Measurements from ENCODE around the gene PNPLA3. TPM values are rescaled to one million over a fixed set of nuclear protein-coding genes. Genes with fewer than 3 reads are reported as not detected.

PNPLA3 gene
- total and polyA plus RNA-seq, 8 donors = 0.34 to 2.4 (median 0.50) TPM

DNA sequence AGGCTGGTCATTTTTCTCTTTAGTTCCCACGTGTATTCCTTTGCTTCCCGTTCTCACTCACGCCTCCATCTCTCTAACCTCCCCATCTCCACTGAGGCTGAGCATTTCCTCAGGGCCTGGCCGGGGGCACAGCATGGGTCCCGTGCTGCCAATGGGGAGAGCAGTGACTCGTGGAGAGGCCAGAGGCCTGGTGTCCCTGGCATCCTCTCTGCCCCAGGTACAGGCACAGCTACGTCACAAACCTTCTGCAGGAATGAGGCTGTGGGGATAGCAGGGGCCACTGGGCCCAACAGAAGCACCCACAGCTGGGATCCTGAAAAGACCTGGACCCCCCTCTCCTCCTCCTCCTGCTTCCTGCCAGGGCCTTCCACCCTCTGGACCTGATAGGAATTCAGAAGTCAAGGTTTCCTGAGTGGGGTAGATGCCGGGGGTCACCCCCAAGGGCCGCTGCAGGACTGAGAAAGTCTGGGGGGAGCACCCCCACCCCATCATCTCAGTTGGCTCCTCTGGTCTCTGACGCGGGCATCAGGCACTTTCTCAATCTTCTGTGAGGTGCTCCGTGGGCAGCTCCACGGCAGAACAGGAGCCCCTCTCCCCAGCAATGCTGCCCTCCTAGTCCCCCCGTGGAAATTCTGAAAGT lies 43.6 kb upstream of the PNPLA3 start:
- H3K4me3 ChIP-seq = no peak overlapping the region
- intact Hi-C loops (cut with DNase I) = loop anchor here in 1 of 2 donors (10.0 kb wide), 1 partner anchor 495 kb away; no protein-coding TSS in a partner anchor
- no peaks in the 10 kb centered on the region for H3K4me1 ChIP-seq
- H3K27ac ChIP-seq = no peak overlapping the region
- DNase-seq = peak in 1 of 4 donors; percentile 13
- no peak for TF ChIP-seq CTCF (IDR thresholded peaks at IDR 0.05)
- H3K36me3 ChIP-seq = no peaks in the 10 kb centered on the region
- peaks cover 0 to 72% of the 10 kb centered on the region in 2 donors for H3K27me3 ChIP-seq
- no peaks in the 10 kb centered on the region for H3K9me3 ChIP-seq
- no peak for ATAC-seq

- TF ChIP-seq CTCF (IDR thresholded peaks at IDR 0.05) = no peak
- H3K27ac ChIP-seq = no peak overlapping the region
- ATAC-seq (no peak), DNase-seq (peak in 1 of 4 donors; percentile 10)
- peaks cover 0 to 72% of the 10 kb centered on the region in 2 donors for H3K27me3 ChIP-seq
- H3K4me3 ChIP-seq = no peak overlapping the region
- no peaks in the 10 kb centered on the region for H3K4me1 ChIP-seq
- intact Hi-C loops (cut with DNase I) = loop anchor here in 1 of 2 donors (10.0 kb wide), 1 partner anchor 496 kb away; no protein-coding TSS in a partner anchor
- H3K36me3 ChIP-seq = no peaks in the 10 kb centered on the region
- H3K9me3 ChIP-seq = no peaks in the 10 kb centered on the region
Observed at GRCh38 chr22:43880541-43880991, 43.0 kb upstream of the PNPLA3 start.

- H3K4me1 ChIP-seq = no peaks in the 10 kb centered on the region
Observed at GRCh38 chr22:43881091-43882061, 42.2 kb upstream of the PNPLA3 start.

GRCh38 chr22:43882122-43882767 lies 41.4 kb upstream of the PNPLA3 start:
- intact Hi-C loops (cut with DNase I) = loop anchor here in 1 of 2 donors (10.0 kb wide), 1 partner anchor 497 kb away; no protein-coding TSS in a partner anchor
- no peaks in the 10 kb centered on the region for H3K36me3 ChIP-seq
- peaks cover 0 to 75% of the 10 kb centered on the region in 2 donors for H3K27me3 ChIP-seq
- no peaks in the 10 kb centered on the region for H3K9me3 ChIP-seq
- no peak overlapping the region for H3K27ac ChIP-seq
- no peak for TF ChIP-seq CTCF (IDR thresholded peaks at IDR 0.05)
- no peaks in the 10 kb centered on the region for H3K4me1 ChIP-seq
- DNase-seq (peak in 1 of 4 donors; percentile 5), ATAC-seq (no peak)
- H3K4me3 ChIP-seq = no peak overlapping the region

More at GRCh38 chr22:43881091-43882061, 42.2 kb upstream of the PNPLA3 start:
- ATAC-seq = no peak
- H3K9me3 ChIP-seq = no peaks in the 10 kb centered on the region
- no peak overlapping the region for H3K4me3 ChIP-seq
- no peak for TF ChIP-seq CTCF (IDR thresholded peaks at IDR 0.05)
- DNase-seq = peak in 1 of 4 donors; percentile 26
- H3K27ac ChIP-seq = no peak overlapping the region
- peaks cover 0 to 74% of the 10 kb centered on the region in 2 donors for H3K27me3 ChIP-seq
- no peaks in the 10 kb centered on the region for H3K36me3 ChIP-seq
- intact Hi-C loops (cut with DNase I) = loop anchor here in 1 of 2 donors (10.0 kb wide), 1 partner anchor 497 kb away; no protein-coding TSS in a partner anchor
